Activated T-cell treated with anti-CD3 and anti-CD28 coated beads, Interleukin-2, amount 50 U/mL, for 48 hours (primary cell): ENCODE results near the gene SAPCD2.

Source experiments
- DNase-seq, 2 experiments: peaks; one replicate each; pipeline ENCODE4 v3.0.0-alpha.2; 2020

The SAPCD2 gene

GRCh38 chr9:137107312-137107921, 37.1 kb upstream of the SAPCD2 start:
- DNase-seq = no peak

- no peak for DNase-seq
Measured at GRCh38 chr9:137106662-137107250, 36.4 kb upstream of the SAPCD2 start.

- no peak for DNase-seq
Measured at GRCh38 chr9:137105814-137106661, 35.7 kb upstream of the SAPCD2 start.

DNA sequence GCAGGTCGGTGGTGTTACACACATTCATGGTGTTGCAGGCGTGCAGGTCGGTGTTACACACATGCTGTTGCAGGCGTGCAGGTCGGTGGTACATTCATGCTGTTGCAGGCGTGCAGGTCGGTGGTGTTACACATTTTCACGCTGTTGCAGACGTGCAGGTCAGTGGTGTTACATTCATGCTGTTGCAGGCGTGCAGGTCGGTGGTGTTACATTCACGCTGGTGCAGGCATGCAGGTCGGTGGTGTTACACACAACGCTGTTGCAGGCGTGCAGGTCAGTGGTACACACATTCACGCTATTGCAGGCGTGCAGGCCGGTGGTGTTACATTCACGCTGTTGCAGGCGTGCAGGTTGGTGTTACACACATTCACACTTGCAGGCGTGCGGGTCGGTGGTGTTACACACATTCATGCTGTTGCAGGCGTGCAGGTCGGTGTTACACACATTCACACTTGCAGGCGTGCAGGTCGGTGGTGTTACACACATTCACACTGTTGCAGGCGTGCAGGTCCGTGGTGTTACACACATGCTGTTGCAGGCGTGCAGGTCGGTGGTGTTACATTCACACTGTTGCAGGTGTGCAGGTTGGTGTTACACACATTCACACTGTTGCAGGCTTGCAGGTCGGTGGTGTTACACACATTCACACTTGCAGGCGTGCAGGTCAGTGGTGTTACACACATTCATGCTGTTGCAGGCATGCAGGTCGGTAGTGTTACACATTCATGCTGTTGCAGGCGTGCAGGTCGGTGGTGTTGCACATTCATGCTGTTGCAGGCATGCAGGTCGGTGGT, 33.0 kb upstream of the SAPCD2 start:
- DNase-seq = no peak

DNA sequence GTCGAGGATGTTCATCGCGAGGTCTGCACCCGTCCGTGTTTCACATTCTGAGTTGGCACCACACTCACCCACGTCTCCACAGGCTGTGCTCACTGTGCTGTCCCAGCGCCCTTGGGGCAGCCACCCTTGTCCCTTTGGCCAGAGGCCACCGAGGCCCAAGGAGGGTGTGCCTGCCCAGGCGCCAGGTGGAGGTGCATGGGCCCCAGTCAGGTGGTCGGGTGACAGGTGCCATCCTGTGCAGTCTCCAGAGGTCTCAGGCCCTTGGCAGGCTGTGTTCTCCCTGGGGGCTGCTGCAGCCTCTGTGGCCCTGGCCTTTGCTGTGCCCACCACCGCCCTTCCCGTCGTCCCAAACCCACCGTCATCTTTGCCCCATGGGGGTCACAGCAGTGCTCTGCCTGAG, 28.9 kb upstream of the SAPCD2 start:
- no peak for DNase-seq

GRCh38 chr9:137097761-137098462, 27.6 kb upstream of the SAPCD2 start:
- DNase-seq = no peak

- DNase-seq = no peak
Measured at GRCh38 chr9:137096785-137097546, 26.6 kb upstream of the SAPCD2 start.

GRCh38 chr9:137095664-137096517, 25.5 kb upstream of the SAPCD2 start:
- peak; percentile 89 to 91 for DNase-seq

DNA sequence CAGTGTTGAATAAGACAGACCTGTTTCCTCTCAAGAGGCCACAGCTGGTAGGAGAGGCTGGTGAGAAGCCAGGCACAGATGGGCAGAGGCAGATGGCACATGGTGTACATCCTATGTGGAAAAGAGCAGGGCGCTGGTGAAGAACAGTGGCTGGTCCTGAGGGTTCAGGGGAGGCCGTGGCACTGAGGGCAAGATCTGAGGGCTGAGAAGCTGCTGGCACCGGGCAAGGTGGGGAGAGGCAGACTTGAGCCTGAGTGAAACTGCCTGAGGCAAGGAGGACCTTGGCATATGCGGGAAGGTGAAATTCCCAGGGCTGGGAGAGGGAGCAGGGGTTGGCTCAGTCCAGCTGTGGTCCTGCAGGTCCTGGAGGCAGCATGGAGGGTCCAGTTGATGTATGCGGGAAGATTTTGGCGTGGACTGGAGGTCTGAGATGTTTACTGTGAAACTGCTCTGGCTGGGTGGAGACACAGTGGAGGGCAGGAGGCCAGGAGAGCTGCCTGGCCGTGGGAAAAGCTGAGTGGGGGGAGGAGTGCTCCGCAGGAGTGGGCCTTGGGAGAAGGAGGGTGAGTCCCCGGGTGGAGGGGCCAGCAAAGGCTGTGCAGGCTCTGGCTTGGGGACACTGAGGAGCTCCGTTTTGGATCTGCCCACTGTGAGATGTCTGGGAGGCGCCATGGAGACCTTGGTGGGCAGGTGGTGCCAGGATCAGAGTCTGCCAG, 19.0 kb upstream of the SAPCD2 start:
- DNase-seq = no peak

GRCh38 chr9:137088121-137088520, 17.8 kb upstream of the SAPCD2 start:
- no peak for DNase-seq

GRCh38 chr9:137087409-137087925, 17.1 kb upstream of the SAPCD2 start:
- DNase-seq = no peak

- peak; percentile 98 to 99 for DNase-seq
Measured at GRCh38 chr9:137086531-137087408, 16.4 kb upstream of the SAPCD2 start, which contains the start of gene MAN1B1. Gene MAN1B1 (plus strand): TSS chr9:137086985. CDS start chr9:137087000, 15 bp downstream.

GRCh38 chr9:137085920-137086530, 15.7 kb upstream of the SAPCD2 start:
- DNase-seq = peak in 1 of 2 experiments; percentile 68

DNA sequence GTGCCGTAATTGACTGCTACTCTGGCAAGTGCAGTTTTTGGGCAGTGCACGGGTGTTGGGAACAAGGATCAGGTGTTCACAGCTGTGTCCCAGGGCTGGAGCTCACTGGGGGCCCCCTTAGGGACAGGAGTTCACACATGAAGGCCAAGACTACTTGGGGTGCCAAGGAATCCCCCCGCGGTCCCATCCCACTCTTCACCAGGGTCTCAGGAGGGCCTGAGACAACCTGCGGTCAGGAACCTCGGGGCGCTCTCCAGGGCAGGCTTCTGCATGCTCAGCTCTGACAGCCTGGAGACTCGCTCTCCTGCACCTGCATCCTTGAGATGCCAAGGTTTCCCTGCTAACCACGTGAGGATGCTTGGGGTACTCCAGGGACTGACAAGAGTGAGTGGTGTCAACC, 14.2 kb upstream of the SAPCD2 start:
- no peak for DNase-seq

DNA sequence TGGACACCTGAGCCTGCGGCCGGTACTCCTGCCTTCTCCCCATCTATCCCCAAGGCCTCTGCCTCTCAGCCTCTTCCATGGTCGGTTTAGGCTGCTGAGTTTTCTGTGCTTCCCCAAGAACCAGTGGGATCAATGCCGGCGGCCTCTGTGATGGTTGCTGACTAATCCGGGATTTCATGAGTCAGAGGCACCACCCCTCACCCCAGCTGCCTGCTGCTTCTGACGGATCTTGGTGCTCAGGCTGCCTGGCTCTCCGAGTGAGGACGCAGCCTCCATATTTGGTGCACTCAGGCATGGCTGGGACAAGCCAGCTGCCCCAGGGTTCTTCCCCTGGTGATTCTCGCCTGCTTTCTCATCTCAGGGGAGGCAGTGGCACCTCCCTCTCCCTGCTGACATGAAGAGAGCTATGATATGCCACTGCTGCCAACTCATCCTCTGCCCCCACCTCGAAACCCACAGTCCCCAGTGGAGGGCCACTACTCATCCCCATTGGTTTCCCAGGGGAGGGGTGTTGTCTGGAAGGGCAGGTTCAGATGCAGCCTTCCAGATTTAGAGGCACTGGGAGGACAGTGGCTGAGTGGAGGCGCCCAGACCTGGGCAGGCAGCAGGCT, 13.1 kb upstream of the SAPCD2 start:
- peak; percentile 55 to 59 for DNase-seq

GRCh38 chr9:137082925-137083290, 12.6 kb upstream of the SAPCD2 start:
- DNase-seq = no peak

- DNase-seq = no peak
Measured at GRCh38 chr9:137082222-137082924, 12.0 kb upstream of the SAPCD2 start.
